ENCODE results near the gene PTBP3.

- TF ChIP-seq REST (IDR thresholded peaks at IDR 0.05; ENCODE audit: borderline replicate concordance in 1 of 2, low read depth in 1 of 2, low read length in 2 of 2) (no peak), ZNF556 (CRISPR knock-in tag; IDR thresholded peaks at IDR 0.05; ENCODE audit: borderline replicate concordance) (no peak), MAFK (conservative IDR thresholded peaks at IDR 0.05 in 1 of 2, IDR thresholded peaks at IDR 0.05 in 1 of 2; ENCODE audit: low read length in 2 of 2) (no peak), ZNF280D (CRISPR knock-in tag; IDR thresholded peaks at IDR 0.05) (no peak), MYC (CRISPR knock-in tag; IDR thresholded peaks at IDR 0.05; ENCODE audit: borderline replicate concordance) (no peak), EZH2 (conservative IDR thresholded peaks at IDR 0.05; ENCODE audit: low read depth, low read length) (no peak), KDM2A (CRISPR knock-in tag; IDR thresholded peaks at IDR 0.05; ENCODE audit: borderline replicate concordance, low read depth) (no peak), SP1 (IDR thresholded peaks at IDR 0.05) (no peak), SP1 (CRISPR knock-in tag; IDR thresholded peaks at IDR 0.05) (no peak), PATZ1 (CRISPR knock-in tag; IDR thresholded peaks at IDR 0.05) (no peak), USF2 (IDR thresholded peaks at IDR 0.05; ENCODE audit: low read depth, low read length) (no peak), USF2 (CRISPR knock-in tag; IDR thresholded peaks at IDR 0.05; ENCODE audit: borderline replicate concordance) (no peak), ARNTL (CRISPR knock-in tag; IDR thresholded peaks at IDR 0.05) (no peak), PRMT3 (CRISPR knock-in tag; IDR thresholded peaks at IDR 0.05; ENCODE audit: borderline replicate concordance, low read depth) (no peak)
Measured at GRCh38 chr9:112286926-112287325, 46.5 kb downstream of the PTBP3 start.
